IMR-90 (cell line): ENCODE measurements around the gene SCYGR1. TPM values are rescaled to one million over a fixed set of nuclear protein-coding genes. Genes with fewer than 3 reads are reported as not detected.

Source experiments
- ATAC-seq: fragments of 200-7000 bp; cut with Tn5 transposase; 2 replicates; pipeline ENCODE4 v1.9.1; 2020; ENCODE audit warnings: low read depth, mild to moderate bottlenecking, moderate library complexity
- BruUV-seq: library from RNA; stranded (reverse); fragments of 400-500 nt; replicated peaks from 2 replicates; lab custom pipeline; 2021; lab: Mats Ljungman, UMichigan
- CTCF ChIA-PET: fragments of 300-600 bp; formaldehyde crosslinking; extraction: SDS; loops from one replicate; lab custom pipeline; 2021; ENCODE audit warnings: antibody characterized with exemption; lab: Yijun Ruan, JAX
- POLR2A ChIA-PET: fragments of 300-600 bp; sonication (Branson Sonifier 250); formaldehyde crosslinking; loops from one replicate; lab custom pipeline; 2022; ENCODE audit warnings: antibody characterized with exemption; ENCODE audit not compliant: unreplicated experiment; lab: Charles Lee
- DNase-seq: peaks from one replicate; pipeline ENCODE4 v3.0.0; 2013
- H2AFZ ChIP-seq: replicated peaks from 2 replicates; pipeline ENCODE3; 2013; ENCODE audit warnings: low read length, mild to moderate bottlenecking; ENCODE audit not compliant: poor library complexity
- H2AK5ac ChIP-seq: 2 replicates; pipeline ENCODE4 v1.6.1; 2013; ENCODE audit warnings: low read depth, low read length, inconsistent platforms
- H2AK9ac ChIP-seq: replicated peaks from 2 replicates; pipeline ENCODE3; 2013; ENCODE audit warnings: mild to moderate bottlenecking, low read depth, low read length, moderate library complexity; ENCODE audit not compliant: poor library complexity
- H2BK120ac ChIP-seq: 2 replicates; pipeline ENCODE4 v1.6.1; 2013; ENCODE audit warnings: low read depth, low read length, inconsistent platforms
- H2BK15ac ChIP-seq: 3 replicates; pipeline ENCODE4 v1.6.1; 2013; ENCODE audit warnings: low read depth, low read length, inconsistent platforms
- H2BK20ac ChIP-seq: 2 replicates; pipeline ENCODE4 v1.6.1; 2013; ENCODE audit warnings: low read depth, mild to moderate bottlenecking, inconsistent platforms, low read length, moderate library complexity
- H2BK5ac ChIP-seq: 2 replicates; pipeline ENCODE4 v1.6.1; 2013; ENCODE audit warnings: mild to moderate bottlenecking, low read depth, low read length, inconsistent platforms; ENCODE audit not compliant: poor library complexity, severe bottlenecking
- H3K14ac ChIP-seq: replicated peaks from 2 replicates; pipeline ENCODE4 v1.6.1; 2013; ENCODE audit warnings: low read depth, low read length, inconsistent platforms
- H3K18ac ChIP-seq: 2 replicates; pipeline ENCODE4 v1.6.1; 2013; ENCODE audit warnings: low read depth, low read length, control low read depth
- H3K23ac ChIP-seq: 2 replicates; pipeline ENCODE4 v1.6.1; 2013; ENCODE audit warnings: low read depth, low read length, inconsistent platforms
- H3K27ac ChIP-seq: 2 replicates; pipeline ENCODE4 v1.5.1; 2013; ENCODE audit warnings: mild to moderate bottlenecking, control low read depth, low read length; ENCODE audit not compliant: insufficient read depth
- H3K27me3 ChIP-seq: 2 replicates; pipeline ENCODE4 v1.6.1; 2013; ENCODE audit warnings: low read length; ENCODE audit not compliant: control insufficient read depth, insufficient read depth
- H3K36me3 ChIP-seq: 2 replicates; pipeline ENCODE4 v1.6.1; 2013; ENCODE audit warnings: low read length, mixed read lengths; ENCODE audit not compliant: control insufficient read depth, insufficient read depth
- H3K4ac ChIP-seq: 2 replicates; pipeline ENCODE4 v1.6.1; 2013; ENCODE audit warnings: low read depth, low read length, inconsistent platforms
- H3K4me1 ChIP-seq: 2 replicates; pipeline ENCODE4 v1.6.1; 2013; ENCODE audit warnings: low read length, mixed read lengths; ENCODE audit not compliant: control insufficient read depth, insufficient read depth
- H3K4me2 ChIP-seq: 2 replicates; pipeline ENCODE4 v1.6.1; 2013; ENCODE audit warnings: low read depth, mild to moderate bottlenecking, control low read depth, low read length, moderate library complexity
- H3K4me3 ChIP-seq: 2 replicates; pipeline ENCODE4 v1.5.1; 2013; ENCODE audit warnings: low read depth, mild to moderate bottlenecking, control low read depth, low read length, moderate library complexity; ENCODE audit not compliant: insufficient read depth
- H3K56ac ChIP-seq: 2 replicates; pipeline ENCODE4 v1.6.1; 2013; ENCODE audit warnings: low read length, inconsistent platforms; ENCODE audit not compliant: insufficient read depth; ENCODE audit errors: extremely low read depth
- H3K79me1 ChIP-seq, 2 experiments: 2 replicates each; pipeline ENCODE4 v1.6.1; 2013; ENCODE audit warnings: low read length in 2 of 2, inconsistent platforms in 1 of 2, low read depth in 1 of 2
- H3K9ac ChIP-seq: 2 replicates; pipeline ENCODE4 v1.6.1; 2013; ENCODE audit warnings: low read depth, low read length, control low read depth
- H3K9me1 ChIP-seq: 2 replicates; pipeline ENCODE4 v1.6.1; 2013; ENCODE audit warnings: low read length, inconsistent platforms; ENCODE audit not compliant: insufficient read depth
- H3K9me3 ChIP-seq: 2 replicates; pipeline ENCODE4 v1.6.1; 2013; ENCODE audit warnings: low read length; ENCODE audit not compliant: control insufficient read depth, insufficient read depth
- H4K20me1 ChIP-seq: 2 replicates; pipeline ENCODE4 v1.6.1; 2013; ENCODE audit warnings: low read length, inconsistent platforms; ENCODE audit not compliant: insufficient read depth
- H4K5ac ChIP-seq: 2 replicates; pipeline ENCODE4 v1.6.1; 2013; ENCODE audit warnings: mild to moderate bottlenecking, low read depth, low read length, control low read depth
- H4K8ac ChIP-seq, 2 experiments: 2 replicates each; pipeline ENCODE4 v1.6.1; 2013; ENCODE audit warnings: low read depth in 2 of 2, low read length in 2 of 2, control low read depth in 1 of 2, inconsistent platforms in 1 of 2
- H4K91ac ChIP-seq: 2 replicates; pipeline ENCODE4 v1.6.1; 2013; ENCODE audit warnings: low read depth, low read length, inconsistent platforms; ENCODE audit not compliant: insufficient read depth
- MAZ ChIP-seq: IDR thresholded peaks from 2 replicates; pipeline ENCODE4 v1.6.1; 2012; ENCODE audit warnings: low read depth, mild to moderate bottlenecking, low read length, improper control_type of control experiment, moderate library complexity, borderline replicate concordance
- NFE2L2 ChIP-seq: fragments of 150-350 bp; IDR thresholded peaks from 2 replicates; pipeline ENCODE4 v1.6.1; 2016; ENCODE audit warnings: low read depth, mild to moderate bottlenecking, low read length
- RFX5 ChIP-seq: IDR thresholded peaks from 2 replicates; pipeline ENCODE4 v1.8.0; 2012; ENCODE audit warnings: low read depth, mild to moderate bottlenecking, low read length, moderate library complexity
- SMC3 ChIP-seq: fragments of 150-350 bp; IDR thresholded peaks from 2 replicates; pipeline ENCODE4 v1.6.1; 2016; ENCODE audit warnings: low read depth, mild to moderate bottlenecking, antibody characterized with exemption, low read length, moderate library complexity
- WGBS, 2 experiments: methylation state at CpG; one replicate each; pipeline versions ENCODE4 v1.1.5 to v1.1.7; 2013; ENCODE audit warnings: missing lambda C conversion rate in 2 of 2; ENCODE audit not compliant: insufficient read length in 1 of 2; ENCODE audit errors: extremely low coverage in 2 of 2; 5-methylcytosine and 5-hydroxymethylcytosine counted together
- dilution Hi-C: fragments of 300-500 bp; cut with HindIII; formaldehyde crosslinking; loops from one replicate; pipeline ENCODE4 v1.14.3; 2018; ENCODE audit warnings: low sequenced_read_pairs; ENCODE audit not compliant: unreplicated experiment
- in situ Hi-C: fragments of 300-500 bp; cut with MboI; formaldehyde crosslinking; loops from 3 replicates; pipeline ENCODE4 v1.14.3; 2019; ENCODE audit warnings: low sequenced_read_pairs, inconsistent platforms, mixed read lengths
- intact Hi-C: fragments of 100-400 bp; cut with micrococcal nuclease; formaldehyde crosslinking; loops from 2 replicates; pipeline ENCODE4 v1.10.0; 2022
- polyA plus RNA-seq, 3 experiments: library from polyadenylated mRNA; depleted of rRNA; stranded (reverse); fragments of >200 nt; gene quantifications; 2 replicates each; pipeline ENCODE4 v1.2.3, GENCODE V29; 2012; ENCODE audit warnings: low replicate concordance in 1 of 3
- total RNA-seq: library from RNA; depleted of rRNA; stranded (reverse); fragments of >200 nt; gene quantifications from 2 replicates; pipeline ENCODE4 v1.2.3, GENCODE V29; 2012

The SCYGR1 gene
- total and polyA plus RNA-seq, 2 of the 4 experiments (the other 2 are of a cell fraction): not detected

- Histone ChIP-seq H2BK120ac (no peak overlapping the region), H3K27me3 (no peaks in the 10 kb centered on the region), H3K36me3 (no peaks in the 10 kb centered on the region), H3K14ac (no peak overlapping the region), H3K9ac (no peak overlapping the region), H2BK20ac (no peak overlapping the region), H3K4ac (no peak overlapping the region), H3K4me2 (no peak overlapping the region), H4K20me1 (no peaks in the 10 kb centered on the region), H3K18ac (no peak overlapping the region), H3K4me1 (no peaks in the 10 kb centered on the region), H3K4me3 (no peak overlapping the region), H3K27ac (no peak overlapping the region), H2BK15ac (no peak overlapping the region), H3K23ac (no peak overlapping the region), H3K79me1 (no peaks in the 10 kb centered on the region), H4K91ac (0 out of 2 replicates have a peak overlapping the region, but pooled peaks have one; percentile 19), H2AK9ac (no peak overlapping the region), H2AK5ac (0 out of 2 replicates have a peak overlapping the region, but pooled peaks have one; percentile 3), H2BK5ac (no peak overlapping the region), H3K56ac (no peak overlapping the region), H3K9me1 (no peaks in the 10 kb centered on the region), H3K9me3 (no peaks in the 10 kb centered on the region), H4K5ac (no peak overlapping the region), H2AFZ (peak overlapping the region; percentile 54), H4K8ac (no peak overlapping the region)
- dilution Hi-C loops (no loop called here), in situ Hi-C loops (no loop called here), intact Hi-C loops (no loop called here)
- TF ChIP-seq RFX5 (no peak), NFE2L2 (0 out of 2 replicates have a peak, but pooled peaks have one; percentile 33), SMC3 (no peak), MAZ (no peak)
- BruUV-seq: no TSS peak
- no peak for ATAC-seq
- POLR2A ChIA-PET: no interaction called here
- CTCF ChIA-PET: no interaction called here
- DNase-seq: no peak
- WGBS, 2 experiments: no CpG with 5 or more reads among the region's 4 CpGs
These were observed 9.8 kb upstream of the SCYGR1 start for GRCh38 chr2:227397562-227397961.
